HG03095 (cell line): ENCODE measurements around the gene GABRR3.
A peak's percentile ranks its signal among the peaks of the same experiment; 100 is the strongest.

ENCODE experiments used
- ATAC-seq: cut with Tn5 transposase; IDR thresholded peaks from one replicate; pipeline ENCODE4 v1.9.1; 2021; ENCODE audit warnings: moderate library complexity; ENCODE audit not compliant: unreplicated experiment

The GABRR3 gene

GRCh38 chr3:97992547-97993173, 42.5 kb downstream of the GABRR3 start:
- no peak for ATAC-seq

GRCh38 chr3:97991293-97991682, 43.8 kb downstream of the GABRR3 start:
- ATAC-seq: no peak

- no peak for ATAC-seq
Observed at GRCh38 chr3:97990624-97991292, 44.4 kb downstream of the GABRR3 start.

GRCh38 chr3:97988784-97989568, 46.1 kb downstream of the GABRR3 start:
- no peak for ATAC-seq

GRCh38 chr3:97987306-97987705, 47.8 kb downstream of the GABRR3 start:
- ATAC-seq: no peak

- ATAC-seq: no peak
Observed at GRCh38 chr3:97983933-97984491, 51.1 kb downstream of the GABRR3 start.

GRCh38 chr3:97981886-97982285, 53.2 kb downstream of the GABRR3 start:
- ATAC-seq: no peak

GRCh38 chr3:97979610-97980009, 55.5 kb downstream of the GABRR3 start:
- no peak for ATAC-seq

GRCh38 chr3:97975466-97975865, 59.6 kb downstream of the GABRR3 start:
- ATAC-seq: no peak

- no peak for ATAC-seq
Observed at GRCh38 chr3:97974996-97975395, 60.1 kb downstream of the GABRR3 start.

GRCh38 chr3:97972976-97973375, 62.1 kb downstream of the GABRR3 start:
- no peak for ATAC-seq

- peak; percentile 85 for ATAC-seq
Observed at GRCh38 chr3:97971679-97972567, 63.2 kb downstream of the GABRR3 start, which contains the start of gene RIOX2. RIOX2 (minus strand) TSS chr3:97972431; CDS start chr3:97967593, 4,838 bp downstream.

GRCh38 chr3:97970956-97971620, 64.0 kb downstream of the GABRR3 start:
- ATAC-seq: no peak

- no peak for ATAC-seq
Observed at GRCh38 chr3:97970156-97970555, 65.0 kb downstream of the GABRR3 start.

- no peak for ATAC-seq
Observed at GRCh38 chr3:97969541-97969940, 65.6 kb downstream of the GABRR3 start.

- no peak for ATAC-seq
Observed at GRCh38 chr3:97968376-97968775, 66.7 kb downstream of the GABRR3 start.

GRCh38 chr3:97967966-97968365, 67.1 kb downstream of the GABRR3 start:
- no peak for ATAC-seq

GRCh38 chr3:97960993-97961766, 73.9 kb downstream of the GABRR3 start:
- ATAC-seq: no peak

- no peak for ATAC-seq
Observed at GRCh38 chr3:97960551-97960950, 74.6 kb downstream of the GABRR3 start.
